GM18505 (cell line): Measurements from ENCODE around the gene DRC1.

Experiments
- ATAC-seq: cut with Tn5 transposase; IDR thresholded peaks from one replicate; pipeline ENCODE4 v1.9.1; 2021; ENCODE audit not compliant: unreplicated experiment
- POLR2A ChIP-seq: IDR thresholded peaks from 4 replicates; pipeline ENCODE4 v1.6.1; 2011; ENCODE audit warnings: borderline replicate concordance; ENCODE audit not compliant: insufficient read depth, insufficient read length; ENCODE audit errors: extremely low read depth

The DRC1 gene

GRCh38 chr2:26486789-26487188, 85.1 kb downstream of the DRC1 start:
- no peak for ATAC-seq
- TF ChIP-seq POLR2A: no peak

DNA sequence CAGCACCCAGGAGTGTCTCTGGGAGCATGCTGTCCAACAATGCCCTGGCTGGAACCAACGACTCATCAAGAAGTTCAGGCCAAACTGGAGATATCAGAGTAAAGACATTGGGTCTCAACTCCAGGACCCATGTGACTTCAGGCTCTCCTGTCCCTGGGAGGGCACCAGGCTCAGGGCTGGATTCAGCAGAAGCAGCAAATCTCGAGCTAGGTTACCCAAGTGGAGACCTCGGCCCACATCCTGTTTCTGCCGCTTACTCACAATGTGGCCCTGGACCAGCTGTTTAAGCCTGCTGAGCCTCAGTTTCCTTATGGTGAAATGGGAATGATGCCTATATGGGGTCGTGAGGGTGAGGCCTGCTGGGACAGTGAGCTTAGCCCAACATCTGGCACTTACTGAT, 85.5 kb downstream of the DRC1 start:
- no peak for TF ChIP-seq POLR2A
- no peak for ATAC-seq

DNA sequence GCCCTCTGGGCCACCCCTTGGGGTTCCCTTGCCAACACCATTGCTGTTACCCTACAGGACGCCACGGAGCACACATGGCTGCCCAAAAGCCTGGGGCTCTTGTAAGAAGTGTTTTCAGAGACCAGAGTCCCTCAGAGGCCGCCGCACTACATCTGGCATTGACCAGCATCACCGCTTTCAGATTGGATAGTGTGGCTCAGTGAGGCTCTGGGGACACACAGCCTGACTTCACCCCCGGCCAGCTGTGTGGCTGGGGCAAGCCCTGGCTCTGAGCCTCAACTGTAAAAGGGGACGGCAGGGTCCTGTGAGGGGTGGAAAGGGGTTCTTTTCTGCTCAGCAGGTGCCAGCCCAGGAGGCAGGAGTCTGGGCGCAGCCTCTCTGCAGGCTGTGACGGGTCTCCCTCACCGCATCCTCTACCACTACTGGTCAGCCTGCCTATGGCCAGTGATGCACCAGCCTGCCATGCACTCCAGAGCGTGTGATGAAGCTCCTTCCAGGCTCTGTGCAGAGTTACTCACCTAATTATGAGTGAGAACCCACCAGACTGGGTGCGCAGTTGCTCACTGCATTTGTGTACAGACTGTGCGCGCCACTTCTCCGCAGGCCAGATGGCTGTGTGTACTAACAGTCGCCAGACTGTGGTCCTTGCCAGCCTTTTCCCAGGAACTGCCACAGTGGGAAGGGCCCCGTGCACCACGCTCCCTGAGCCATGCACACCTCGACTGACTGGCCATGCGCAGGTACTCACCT, 86.9 kb downstream of the DRC1 start:
- TF ChIP-seq POLR2A: no peak
- ATAC-seq: no peak

DNA sequence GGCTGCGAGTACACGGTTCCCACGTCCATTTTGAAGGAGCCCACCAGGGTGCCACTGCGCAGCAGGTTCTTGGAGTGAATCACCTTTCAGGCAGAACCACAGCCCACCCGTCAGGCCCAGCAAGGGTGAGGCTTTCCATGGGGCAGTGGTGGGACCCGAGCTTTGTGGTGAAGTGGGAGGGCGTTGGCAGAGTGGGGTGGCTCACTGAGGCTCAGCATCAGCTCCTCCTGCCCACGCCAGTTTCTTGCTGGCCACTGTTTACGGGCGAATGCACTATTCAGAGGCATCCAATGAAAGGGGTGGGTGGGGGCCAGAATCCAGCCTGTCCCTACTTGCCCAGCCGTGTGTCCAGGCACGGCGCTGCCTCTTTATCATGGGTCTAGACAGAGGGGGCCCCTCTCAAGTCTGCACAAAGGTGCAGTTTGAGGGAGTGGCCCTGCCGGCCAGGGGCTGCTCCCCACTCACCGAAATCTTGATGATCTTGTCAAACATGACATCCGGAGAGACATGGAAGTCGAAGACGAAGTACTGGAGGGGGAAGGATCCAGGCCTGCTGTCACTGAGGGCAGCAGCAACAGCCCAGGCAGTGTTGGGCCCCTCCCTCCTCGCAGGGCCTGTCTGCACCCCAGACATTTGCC, 87.6 kb downstream of the DRC1 start:
- no peak for ATAC-seq
- no peak for TF ChIP-seq POLR2A

- no peak for TF ChIP-seq POLR2A
- no peak for ATAC-seq
Measured at GRCh38 chr2:26491563-26492167, 89.9 kb downstream of the DRC1 start.

GRCh38 chr2:26492749-26493515, 91.2 kb downstream of the DRC1 start:
- ATAC-seq: no peak
- TF ChIP-seq POLR2A: no peak

DNA sequence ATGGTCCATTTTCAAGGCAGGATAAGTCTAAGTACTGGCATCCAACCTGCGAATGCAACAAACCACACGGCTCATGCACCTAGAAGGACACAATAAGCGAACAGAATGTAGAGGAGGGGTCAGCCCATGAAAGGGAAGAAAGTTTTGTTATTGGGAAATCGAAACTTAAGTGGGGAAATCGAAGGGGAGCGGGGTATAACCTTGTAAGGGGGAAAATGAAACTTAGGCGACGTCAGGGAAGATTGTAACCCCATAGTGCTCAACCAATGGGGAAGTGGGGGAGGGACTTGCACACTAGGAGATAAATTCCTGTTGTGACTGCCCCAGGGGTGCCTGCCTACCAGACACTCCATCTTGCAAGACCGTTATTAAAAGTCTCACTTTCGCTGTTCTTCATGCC, 91.8 kb downstream of the DRC1 start:
- peak; percentile 29 for TF ChIP-seq POLR2A

DNA sequence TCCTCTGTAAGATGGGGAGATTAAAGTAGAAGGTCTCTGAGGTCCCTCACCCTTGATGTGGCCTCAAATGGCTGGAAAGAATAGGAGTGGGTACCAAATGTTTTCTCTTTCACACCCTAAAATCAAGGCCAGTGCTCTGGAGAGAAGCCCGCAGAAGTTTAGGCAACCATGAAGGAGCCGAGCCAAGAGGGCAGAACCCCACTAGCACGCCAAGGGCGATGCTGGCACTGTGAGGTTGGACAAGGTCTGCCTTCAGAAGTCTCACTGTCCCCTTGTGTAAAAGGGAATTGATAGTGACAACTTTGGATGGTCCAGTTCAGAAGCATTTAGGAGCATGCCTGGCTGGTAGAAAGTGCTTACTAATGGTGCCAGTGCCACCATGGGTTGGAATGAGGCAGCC, 92.5 kb downstream of the DRC1 start:
- ATAC-seq: no peak
- no peak for TF ChIP-seq POLR2A

More for the DNA sequence above, 91.8 kb downstream of the DRC1 start:
- ATAC-seq: no peak

- TF ChIP-seq POLR2A: no peak
- ATAC-seq: no peak
Measured at GRCh38 chr2:26494891-26495290, 93.2 kb downstream of the DRC1 start.

DNA sequence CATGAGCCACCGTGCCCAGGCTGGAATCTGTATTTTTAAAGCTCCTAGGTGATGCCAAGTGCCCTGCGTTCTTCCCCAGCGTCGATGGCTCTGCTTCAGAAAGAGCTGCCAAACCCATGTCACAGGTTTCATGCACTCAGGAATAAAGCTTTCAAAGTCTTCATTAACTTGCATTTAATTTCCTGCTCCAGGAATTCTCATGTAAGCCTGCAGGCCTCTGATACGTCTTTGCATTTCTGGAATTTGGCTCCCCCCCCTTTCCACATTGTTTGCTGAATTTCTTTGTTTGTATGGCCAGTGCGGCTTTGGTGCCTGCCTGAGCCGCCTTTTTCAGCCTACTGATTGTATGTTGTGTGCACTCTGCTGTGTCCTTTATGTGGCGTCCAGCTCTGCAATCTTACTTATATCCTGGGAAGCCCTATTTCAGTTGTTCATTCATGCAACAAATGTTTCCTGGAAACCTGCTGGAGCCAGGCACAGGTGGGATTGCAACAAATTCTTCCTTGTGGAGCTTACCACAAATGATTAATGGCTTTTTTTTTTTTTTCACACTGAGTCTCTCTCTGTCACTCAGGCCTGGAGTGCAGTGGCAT, 94.1 kb downstream of the DRC1 start:
- ATAC-seq: no peak
- no peak for TF ChIP-seq POLR2A

- ATAC-seq: no peak
- TF ChIP-seq POLR2A: no peak
Measured at GRCh38 chr2:26500406-26500805, 98.7 kb downstream of the DRC1 start.

- peak; percentile 68 for ATAC-seq
- peak; percentile 22 for TF ChIP-seq POLR2A
Measured at GRCh38 chr2:26503231-26503880, 101.6 kb downstream of the DRC1 start.
